Measurements from ENCODE around the gene UBXN6.
A peak's percentile ranks its signal among the peaks of the same experiment; 100 is the strongest.

Gene UBXN6

GRCh38 chr19:4413588-4413987 is 44.0 kb downstream of the UBXN6 start:
- DNase-seq (ENCODE audit: insufficient read length, low spot score) = no peak

GRCh38 chr19:4409123-4409933 is 48.3 kb downstream of the UBXN6 start:
- FAIRE-seq = no peak

More at GRCh38 chr19:4413588-4413987, 44.0 kb downstream of the UBXN6 start:
- no peak for FAIRE-seq

GRCh38 chr19:4406626-4407025 is 51.0 kb downstream of the UBXN6 start:
- DNase-seq (ENCODE audit: insufficient read length, low spot score) (no peak), FAIRE-seq (no peak)

More at GRCh38 chr19:4409123-4409933, 48.3 kb downstream of the UBXN6 start:
- DNase-seq (ENCODE audit: insufficient read length, low spot score) = no peak

- FAIRE-seq (no peak), DNase-seq (ENCODE audit: insufficient read length, low spot score) (no peak)
Measured at GRCh38 chr19:4405977-4406376, 51.6 kb downstream of the UBXN6 start.

GRCh38 chr19:4403005-4403761 is 54.4 kb downstream of the UBXN6 start:
- no peak for FAIRE-seq
- DNase-seq (ENCODE audit: insufficient read length, low spot score) = no peak

- peak; percentile 100 for FAIRE-seq
- DNase-seq (ENCODE audit: insufficient read length, low spot score) = peak; percentile 100
Measured at GRCh38 chr19:4402171-4403004, 55.2 kb downstream of the UBXN6 start, which contains the start of gene CHAF1A. CHAF1A (plus strand) TSS chr19:4402640; CDS start chr19:4402763, 123 bp downstream.

- FAIRE-seq = no peak
- no peak for DNase-seq (ENCODE audit: insufficient read length, low spot score)
Measured at GRCh38 chr19:4401769-4402170, 55.8 kb downstream of the UBXN6 start.

GRCh38 chr19:4400135-4400936 is 57.3 kb downstream of the UBXN6 start, which contains the start of gene SH3GL1:
SH3GL1 (minus strand) TSS chr19:4400547; CDS start chr19:4400368, 179 bp downstream.
- FAIRE-seq (peak; percentile 83), DNase-seq (ENCODE audit: insufficient read length, low spot score) (peak; percentile 72)

- no peak for DNase-seq (ENCODE audit: insufficient read length, low spot score)
- no peak for FAIRE-seq
Measured at GRCh38 chr19:4399812-4400134, 57.8 kb downstream of the UBXN6 start.

GRCh38 chr19:4396949-4397783 is 60.4 kb downstream of the UBXN6 start:
- FAIRE-seq (no peak), DNase-seq (ENCODE audit: insufficient read length, low spot score) (no peak)
